ENCODE results near the gene WDR72. TPM values are rescaled to one million over a fixed set of nuclear protein-coding genes. Genes with fewer than 3 reads are reported as not detected.

WDR72 gene
- total RNA-seq (2016; rRNA removed; fragmentation: Illumina TruSeq; extraction: Trizol) (0.60 and 1.2 TPM in 2 replicates), polyA plus RNA-seq (2011; rRNA removed) (0.13 and 0.21 TPM in 2 replicates), polyA minus RNA-seq (2011; rRNA and poly(A)+ RNA removed; ENCODE audit: low replicate concordance) (0.22 TPM in 1 of 2 replicates, not detected in the other), Bru-seq, nascent RNA (percentile 22 among the genes with signal in this experiment), BruChase-seq, experiment 1, labeled RNA remaining after a 6-hour chase (percentile 17 among the genes with signal in this experiment), BruChase-seq, experiment 2, labeled RNA remaining after a 2-hour chase (percentile 17 among the genes with signal in this experiment)
- 0.09 and 0.10 TPM in 2 replicates for total RNA-seq (2016; cell fraction: cytosol; rRNA removed; fragmentation: Illumina TruSeq; extraction: Trizol; ENCODE audit: low read depth)
- total RNA-seq (2016; cell fraction: insoluble cytoplasmic fraction; rRNA removed; fragmentation: Illumina TruSeq; extraction: Trizol), result 0.58 and 0.80 TPM in 2 replicates
- 0.25 and 0.28 TPM in 2 replicates for total RNA-seq (2016; cell fraction: membrane; rRNA removed; fragmentation: Illumina TruSeq; extraction: Trizol)
- 1.1 and 1.4 TPM in 2 replicates for total RNA-seq (2016; cell fraction: nucleus; rRNA removed; fragmentation: Illumina TruSeq; extraction: Trizol)
- 0.05 and 0.12 TPM in 2 replicates for polyA plus RNA-seq (2011; cell fraction: cytosol; rRNA removed)
- polyA plus RNA-seq (2011; cell fraction: nucleus; rRNA removed), result 0.17 and 0.29 TPM in 2 replicates
- polyA plus RNA-seq (2012), result 0.52 and 0.99 TPM in 2 replicates
- 0.05 and 0.06 TPM in 2 replicates for polyA plus RNA-seq (2016; cell fraction: cytosol; fragmentation: Illumina TruSeq; extraction: Trizol; ENCODE audit: low read depth)
- 0.46 and 0.70 TPM in 2 replicates for polyA plus RNA-seq (2016; cell fraction: insoluble cytoplasmic fraction; fragmentation: Illumina TruSeq; extraction: Trizol; ENCODE audit: low read depth)
- 0.10 and 0.17 TPM in 2 replicates for polyA plus RNA-seq (2016; cell fraction: membrane; fragmentation: Illumina TruSeq; extraction: Trizol; ENCODE audit: low read depth)
- polyA plus RNA-seq (2016; cell fraction: nucleus; fragmentation: Illumina TruSeq; extraction: Trizol; ENCODE audit: insufficient read depth, low read depth), result 0.51 and 0.67 TPM in 2 replicates
- 0.26 TPM in 1 of 2 replicates, not detected in the other for polyA minus RNA-seq (2011; cell fraction: cytosol; rRNA and poly(A)+ RNA removed)
- polyA minus RNA-seq (2011; cell fraction: nucleus; rRNA and poly(A)+ RNA removed), result 1.2 and 1.4 TPM in 2 replicates
- long read RNA-seq, experiment 1, result 0 reads
- long read RNA-seq, experiment 2, result 0 reads

DNA sequence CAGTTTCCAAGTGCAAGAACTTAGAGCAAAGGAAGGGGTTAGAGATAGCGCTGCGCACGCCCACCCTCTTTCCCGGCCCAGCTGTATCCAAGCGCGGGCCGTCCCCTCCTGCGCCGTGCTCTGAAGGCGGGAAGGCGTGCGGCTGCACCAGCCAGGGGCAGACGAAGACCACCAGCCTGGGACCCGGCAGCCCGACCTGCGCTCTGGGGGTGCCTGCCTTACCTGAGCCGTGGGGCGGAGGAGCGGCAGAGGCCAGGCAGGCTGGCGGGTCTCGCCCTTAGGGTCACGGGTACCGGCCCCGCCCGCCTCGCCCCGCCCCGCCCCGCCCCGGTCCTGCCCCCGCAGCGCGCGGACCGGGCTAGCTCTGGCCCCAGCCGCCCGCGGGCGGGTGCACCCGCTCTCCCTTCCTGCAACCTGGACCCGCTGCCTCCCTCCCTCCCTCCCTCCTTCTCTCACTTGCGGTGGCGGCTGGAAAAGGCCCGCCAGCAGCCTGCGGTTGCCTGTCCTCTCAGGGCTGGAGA lies at the start of gene WDR72:
Gene WDR72 (minus strand): TSS at position 253 of the 521 bp plus-strand sequence. CDS start 26,514 bp downstream, outside the sequence.
- TF ChIP-seq SRY (CRISPR knock-in tag; IDR thresholded peaks at IDR 0.05), result no peak
- no peak for TF ChIP-seq GPN1 (CRISPR knock-in tag; IDR thresholded peaks at IDR 0.05; ENCODE audit: borderline replicate concordance)
- TF ChIP-seq ZSCAN30 (CRISPR knock-in tag; IDR thresholded peaks at IDR 0.05), result no peak
- intact Hi-C loops (cut with micrococcal nuclease; ENCODE audit: unreplicated experiment) (no loop called here), in situ Hi-C loops (cut with HindIII; ENCODE audit: extremely low pct_ligation_motif_present, low pct_unique_long_range_greater_than_20kb) (no loop called here)
- Histone ChIP-seq H3K36me3 (replicated peaks in 1 of 2; ENCODE audit: control insufficient read depth in 1 of 2, insufficient read depth in 2 of 2, low read length in 2 of 2) (no peaks in the 10 kb centered on the region), H3K9ac (ENCODE audit: insufficient read depth, low read depth, low read length) (no peak within 1 kb of the TSS), H2AFZ (ENCODE audit: low read length) (no peak within 1 kb of the TSS), H3K4me3 (replicated peaks in 1 of 3; ENCODE audit: insufficient read depth in 1 of 3, low read depth in 2 of 3, low read length in 3 of 3) (no peak within 1 kb of the TSS; a peak in 1 of 6 replicates), H3K4me2 (ENCODE audit: low read depth, low read length) (peak within 1 kb of the TSS; percentile 12; the same call in 1 of the 2 replicates), H4K20me1 (ENCODE audit: insufficient read depth, low read length) (no peaks in the 10 kb centered on the region), H3K9me3 (ENCODE audit: low read length) (no peaks in the 10 kb centered on the region), H3K27me3 (ENCODE audit: control insufficient read depth in 1 of 2, insufficient read depth in 2 of 2, low read length in 2 of 2) (no peaks in the 10 kb centered on the region), H3K27ac (ENCODE audit: extremely low read length, insufficient read depth, low read length) (no peak within 1 kb of the TSS), H3K79me2 (ENCODE audit: insufficient read depth, low read length) (no peaks in the 10 kb centered on the region), H3K4me1 (ENCODE audit: insufficient read depth, low read length) (no peaks in the 10 kb centered on the region)
- ChIA-PET CTCF (ENCODE audit: low intra/inter-chr PET ratio, low total read pairs) (no interaction called here), POLR2A (no interaction called here)
- 74% methylated on average over 12 of the region's 45 CpGs for WGBS (ENCODE audit: low lambda C conversion rate)
- ATAC-seq, result peak; percentile 75
- no peak for FAIRE-seq
- BruUV-seq (replicated peaks), result no TSS peak
- DNase-seq (ENCODE audit: low spot score), result no peak

All from HepG2 (cell line).